ENCODE data around the gene GALNT18. TPM values are rescaled to one million over a fixed set of nuclear protein-coding genes. Genes with fewer than 3 reads are reported as not detected.

Gene GALNT18
- 10 to 100 TPM in 2 of 4 donors, 1 to 10 TPM in 2; 3.5 to 31.4 (median 11.1) TPM for total RNA-seq

GRCh38 chr11:11621573-11622339 lies at the start of gene GALNT18:
TSS of gene GALNT18 (minus strand) at chr11:11622005.
- TF ChIP-seq POLR2A (IDR thresholded peaks at IDR 0.05) (no peak), CTCF (IDR thresholded peaks at IDR 0.05) (peak in 4 of 6 experiments; percentile 8 to 48 (median 44))
- no peaks in the 10 kb centered on the region for H3K27me3 ChIP-seq
- peak within 1 kb of the TSS in 3 of 4 donors; percentile 1 to 67 (median 55) for H3K27ac ChIP-seq
- DNase-seq, result peak; percentile 43 to 85 (median 85)
- H3K4me1 ChIP-seq, result peaks cover 0 to 21% (median 0%) of the 10 kb centered on the region in 4 donors
- H3K4me3 ChIP-seq, result peak within 1 kb of the TSS; percentile 34 to 52 (median 45)
- H3K36me3 ChIP-seq, result no peaks in the 10 kb centered on the region
- no peaks in the 10 kb centered on the region for H3K9me3 ChIP-seq

GRCh38 chr11:11670574-11670973 lies 48.8 kb upstream of the GALNT18 start:
- H3K4me3 ChIP-seq, result no peak overlapping the region
- H3K27ac ChIP-seq, result no peak overlapping the region

GRCh38 chr11:11669233-11669846 lies 47.5 kb upstream of the GALNT18 start:
- no peaks in the 10 kb centered on the region for H3K36me3 ChIP-seq
- H3K9me3 ChIP-seq, result no peaks in the 10 kb centered on the region
- no peaks in the 10 kb centered on the region for H3K4me1 ChIP-seq
- no peak overlapping the region for H3K4me3 ChIP-seq
- no peaks in the 10 kb centered on the region for H3K27me3 ChIP-seq
- no peak overlapping the region for H3K27ac ChIP-seq
- no peak for TF ChIP-seq POLR2A (IDR thresholded peaks at IDR 0.05)
- TF ChIP-seq CTCF (IDR thresholded peaks at IDR 0.05), result no peak
- no peak for DNase-seq

More at GRCh38 chr11:11670574-11670973, 48.8 kb upstream of the GALNT18 start:
- no peaks in the 10 kb centered on the region for H3K4me1 ChIP-seq
- H3K36me3 ChIP-seq, result no peaks in the 10 kb centered on the region
- TF ChIP-seq POLR2A (IDR thresholded peaks at IDR 0.05), result no peak
- no peak for TF ChIP-seq CTCF (IDR thresholded peaks at IDR 0.05)
- no peak for DNase-seq
- H3K9me3 ChIP-seq, result no peaks in the 10 kb centered on the region
- no peaks in the 10 kb centered on the region for H3K27me3 ChIP-seq

- DNase-seq, result no peak
- no peak overlapping the region for H3K27ac ChIP-seq
- no peak overlapping the region for H3K4me3 ChIP-seq
- H3K36me3 ChIP-seq, result no peaks in the 10 kb centered on the region
- TF ChIP-seq POLR2A (IDR thresholded peaks at IDR 0.05) (no peak), CTCF (IDR thresholded peaks at IDR 0.05) (no peak)
- H3K27me3 ChIP-seq, result no peaks in the 10 kb centered on the region
- no peaks in the 10 kb centered on the region for H3K9me3 ChIP-seq
- no peaks in the 10 kb centered on the region for H3K4me1 ChIP-seq
Measured at GRCh38 chr11:11668781-11669180, 47.0 kb upstream of the GALNT18 start.

GRCh38 chr11:11668274-11668673 lies 46.5 kb upstream of the GALNT18 start:
- Histone ChIP-seq H3K27ac (no peak overlapping the region), H3K36me3 (no peaks in the 10 kb centered on the region), H3K9me3 (no peaks in the 10 kb centered on the region), H3K4me1 (no peaks in the 10 kb centered on the region), H3K27me3 (no peaks in the 10 kb centered on the region), H3K4me3 (no peak overlapping the region)
- DNase-seq, result no peak
- TF ChIP-seq CTCF (IDR thresholded peaks at IDR 0.05), result no peak
